Renal cortical epithelial cell (primary cell): ENCODE results near the gene DLG2. TPM values are rescaled to one million over a fixed set of nuclear protein-coding genes. Genes with fewer than 3 reads are reported as not detected.

ENCODE experiments used
- DNase-seq: peaks from one replicate; pipeline ENCODE4 v3.0.0-alpha.2; 2011; ENCODE audit warnings: low read depth
- total RNA-seq: library from RNA; depleted of rRNA; stranded (reverse); fragments of >200 nt; gene quantifications from 2 replicates; pipeline ENCODE4 v1.2.3, GENCODE V29; 2014

The DLG2 gene
- total RNA-seq, 1 donor from 2014 or later, result 0.85 TPM

DNA sequence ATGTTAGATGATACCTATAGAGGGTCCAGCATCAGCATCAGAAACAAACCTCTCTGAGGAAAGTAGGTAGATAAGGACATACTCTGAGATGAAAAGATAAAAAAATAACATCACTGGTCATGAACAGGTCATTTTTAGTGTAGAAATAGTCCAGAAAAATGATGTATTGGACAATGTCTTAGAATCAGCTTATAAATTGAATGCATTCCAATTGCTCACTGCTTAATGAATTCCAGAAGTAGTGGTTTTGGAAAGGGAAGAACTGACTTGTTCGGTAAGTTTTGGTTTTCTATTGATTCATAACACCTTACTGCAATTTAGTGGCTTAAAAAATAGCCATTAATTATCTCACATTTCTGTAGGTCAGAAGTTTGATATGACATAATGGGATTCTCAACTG lies 1411.5 kb downstream of the DLG2 start:
- no peak for DNase-seq

DNA sequence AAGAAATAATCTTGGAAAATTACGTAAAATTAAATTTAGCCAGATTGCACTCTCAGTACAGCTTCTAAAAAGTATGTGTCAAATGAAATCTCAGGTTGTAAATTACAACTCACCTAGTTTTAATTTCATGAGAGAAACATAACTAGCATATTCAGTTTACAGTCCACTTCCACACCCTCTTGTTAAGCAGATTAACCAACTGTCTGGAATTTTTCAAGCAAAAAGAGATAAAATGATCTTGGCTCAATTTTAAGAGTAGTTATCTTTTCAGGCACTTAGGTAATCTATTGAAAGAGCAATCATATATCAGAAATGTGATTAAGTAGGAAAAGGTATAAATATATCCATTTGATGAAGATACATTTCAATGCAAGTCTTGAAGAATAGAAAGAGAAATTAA lies 1412.6 kb downstream of the DLG2 start:
- DNase-seq, result no peak

DNA sequence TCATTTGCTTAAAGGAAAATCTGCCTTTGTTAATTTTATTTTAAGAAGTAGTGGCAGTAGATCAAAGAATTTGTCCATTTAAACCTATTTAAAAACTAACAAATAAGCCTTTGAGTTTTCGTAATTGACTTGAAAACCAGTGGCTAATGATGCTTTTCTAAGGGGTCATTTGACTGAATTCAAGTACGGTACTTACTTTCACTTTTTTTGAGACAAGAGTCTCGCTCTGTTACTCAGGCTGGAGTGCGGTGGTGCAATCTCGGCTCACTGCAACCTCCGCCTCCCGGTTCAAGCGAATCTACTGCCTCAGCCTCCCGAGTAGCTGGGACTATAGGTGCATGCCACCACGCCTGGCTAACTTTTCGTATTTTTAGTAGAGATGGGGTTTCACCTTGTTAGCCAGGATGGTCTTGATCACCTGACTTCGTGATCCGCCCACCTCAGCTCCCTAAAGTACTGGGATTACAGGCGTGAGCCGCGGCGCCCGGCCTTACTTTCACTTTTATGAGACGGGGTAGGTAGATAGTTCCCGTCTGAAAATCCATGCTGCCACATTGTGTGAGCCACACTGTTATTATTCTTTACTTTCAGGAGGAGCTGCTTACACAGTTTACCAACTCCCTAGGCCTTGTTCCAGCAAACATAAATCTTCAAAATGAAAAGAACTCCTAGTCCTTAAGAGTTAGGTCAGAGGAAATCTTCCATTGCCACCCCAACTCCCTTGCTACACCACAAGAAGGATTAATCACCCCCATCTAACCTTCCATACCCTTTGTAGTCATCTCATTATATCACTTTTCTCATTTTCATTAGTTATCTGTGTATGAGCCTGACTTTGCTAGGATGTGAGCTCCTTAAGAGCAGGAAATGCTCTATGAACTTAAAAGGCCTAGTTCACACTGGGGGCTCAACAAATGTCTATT lies 1414.4 kb downstream of the DLG2 start:
- peak; percentile 63 for DNase-seq

DNA sequence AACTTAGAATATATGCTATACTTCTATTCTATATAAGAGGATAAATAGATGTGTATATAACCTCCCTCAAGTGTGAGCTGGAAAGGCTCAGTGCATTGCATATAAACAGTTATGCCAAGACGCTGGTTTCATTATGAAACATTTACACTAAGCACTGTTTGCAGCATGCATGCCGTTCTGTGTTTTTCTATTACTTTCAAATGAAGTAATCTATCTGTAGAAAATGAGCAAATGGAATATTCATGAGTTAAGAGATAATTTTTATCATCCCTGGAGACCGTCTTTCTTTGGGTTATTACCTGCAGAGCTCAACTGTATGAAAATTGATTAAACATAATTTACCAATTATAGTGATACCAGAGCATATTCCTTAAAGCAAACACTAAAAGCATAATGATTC lies 1415.2 kb downstream of the DLG2 start:
- DNase-seq, result no peak

DNA sequence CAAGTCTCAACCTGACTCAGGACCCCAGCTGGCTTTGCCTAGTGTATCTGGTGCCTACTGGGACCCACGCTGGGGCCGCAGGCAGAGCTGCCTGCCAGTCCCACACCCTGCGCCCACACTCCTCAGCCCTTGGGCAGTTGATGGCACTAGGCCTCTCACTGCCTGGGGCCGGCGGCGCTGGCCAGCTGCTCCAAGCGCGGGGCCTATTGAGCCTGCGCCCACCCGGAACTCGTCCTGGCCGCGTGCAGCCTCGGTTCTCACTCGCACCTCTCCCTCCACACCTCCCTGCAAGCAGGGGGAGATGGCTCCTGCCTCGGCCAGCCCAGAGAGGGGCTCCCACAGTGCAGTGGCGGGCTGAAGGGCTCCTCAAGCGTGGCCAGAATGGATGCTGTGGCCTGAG lies 1432.4 kb downstream of the DLG2 start:
- DNase-seq, result no peak

DNA sequence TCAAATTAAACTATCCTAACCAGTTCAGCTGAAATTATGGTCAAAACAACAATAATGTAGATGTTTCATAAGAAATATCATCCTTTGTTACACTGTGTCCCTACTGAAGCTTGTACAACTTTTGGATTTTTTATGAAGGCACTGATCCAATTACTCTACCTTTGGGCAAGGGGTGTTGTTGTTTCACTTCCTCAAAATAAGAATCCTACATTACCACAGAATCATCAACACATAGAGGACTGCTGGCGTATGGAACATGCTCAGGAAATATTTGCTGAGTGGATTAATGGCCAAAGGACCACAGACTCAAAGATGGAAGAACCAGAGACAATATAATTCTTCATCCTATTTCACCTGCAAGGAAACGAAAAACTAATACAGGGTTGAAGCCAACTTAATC lies 1433.4 kb downstream of the DLG2 start:
- no peak for DNase-seq

DNA sequence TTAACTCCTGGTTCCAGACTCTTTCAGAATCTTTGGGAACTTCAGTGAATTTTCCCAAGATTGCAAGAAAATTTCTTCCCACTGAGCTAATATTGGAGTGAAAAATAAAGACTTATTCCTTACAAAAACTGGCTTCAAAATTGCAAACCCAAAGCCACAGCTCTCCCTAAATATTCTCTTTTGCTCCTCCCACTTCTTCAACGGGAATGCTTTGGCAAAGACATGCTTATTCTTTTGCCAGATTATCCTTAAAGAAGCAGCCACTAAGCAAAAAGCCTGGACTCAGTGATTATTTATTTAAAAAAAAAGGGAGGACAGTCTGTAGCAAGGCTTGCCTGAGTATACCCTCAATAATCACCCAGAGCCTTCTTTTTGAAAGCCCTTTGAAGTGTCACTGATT lies 1438.6 kb downstream of the DLG2 start:
- DNase-seq, result no peak

DNA sequence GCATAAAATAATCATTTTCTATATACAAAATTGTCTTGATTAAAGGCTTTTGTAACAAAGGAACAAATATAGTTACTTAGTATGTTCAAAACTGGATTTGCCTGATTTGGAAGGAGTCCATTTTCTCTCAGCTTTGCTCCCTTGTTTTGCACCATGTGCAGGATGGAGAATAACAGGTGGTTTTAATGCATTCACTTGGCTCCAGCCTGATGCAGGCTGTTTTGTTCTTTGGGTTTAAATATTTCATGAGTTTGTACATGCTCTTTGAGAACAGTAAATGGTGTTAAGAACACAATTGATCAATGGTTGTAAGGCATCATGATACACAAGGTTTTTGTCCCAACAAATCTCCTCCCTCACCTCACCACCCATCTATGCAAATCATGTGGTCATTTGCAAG lies 1454.1 kb downstream of the DLG2 start:
- DNase-seq, result no peak

DNA sequence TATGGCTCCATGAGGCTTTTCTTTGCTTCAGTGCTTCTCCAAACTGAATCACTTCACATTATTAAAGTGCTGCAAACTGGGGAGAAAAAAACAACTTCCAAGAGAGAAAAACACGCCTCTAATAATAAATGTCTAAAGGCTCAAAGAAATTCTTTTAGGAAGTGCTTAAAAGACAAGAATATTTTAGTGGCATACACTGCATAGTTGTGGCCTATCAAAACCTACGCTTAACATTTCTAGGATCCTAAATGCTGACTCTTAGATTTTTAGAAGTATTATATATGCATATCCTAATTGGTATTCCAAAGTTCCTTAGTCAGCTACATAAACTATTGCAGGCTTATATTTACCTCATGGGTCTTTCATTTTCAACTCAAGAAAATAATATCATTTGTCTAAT lies 1462.0 kb downstream of the DLG2 start:
- DNase-seq, result peak; percentile 13

DNA sequence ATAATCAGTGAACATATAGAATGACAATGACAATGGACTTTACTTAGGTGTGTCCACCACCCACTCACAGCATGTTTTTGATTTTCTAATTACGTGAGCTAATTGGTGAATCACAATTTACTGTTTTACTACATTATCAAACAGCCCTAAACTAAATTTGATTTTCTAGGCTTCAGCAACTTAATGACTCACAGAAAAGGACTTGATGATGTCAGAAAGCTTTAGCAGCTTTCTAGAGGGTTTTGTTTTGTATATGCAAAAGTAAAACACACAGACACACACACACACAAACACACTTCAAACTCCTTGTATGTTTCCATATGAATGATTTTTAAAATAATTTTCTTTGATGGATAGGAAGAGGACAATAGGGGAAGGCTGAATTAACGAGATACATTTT lies 1462.4 kb downstream of the DLG2 start:
- peak; percentile 42 for DNase-seq

DNA sequence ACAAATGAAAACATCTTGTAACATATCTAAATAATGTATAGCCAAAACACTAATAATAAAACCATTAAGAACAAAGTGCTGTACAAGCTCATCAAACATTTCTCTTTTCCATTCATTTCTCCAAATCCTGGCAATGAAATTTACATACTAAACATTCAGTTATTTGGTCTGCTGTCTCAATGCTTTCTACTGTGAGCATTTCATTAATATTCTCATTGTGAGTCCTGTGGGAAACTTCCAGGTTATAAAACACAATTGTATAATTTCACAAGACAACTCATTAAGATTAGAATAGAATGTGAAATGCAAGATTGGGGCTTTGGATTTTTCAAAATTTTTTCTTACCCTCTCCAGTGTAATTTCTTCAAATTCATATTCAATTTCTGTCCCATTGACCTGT lies 1464.0 kb downstream of the DLG2 start:
- no peak for DNase-seq

DNA sequence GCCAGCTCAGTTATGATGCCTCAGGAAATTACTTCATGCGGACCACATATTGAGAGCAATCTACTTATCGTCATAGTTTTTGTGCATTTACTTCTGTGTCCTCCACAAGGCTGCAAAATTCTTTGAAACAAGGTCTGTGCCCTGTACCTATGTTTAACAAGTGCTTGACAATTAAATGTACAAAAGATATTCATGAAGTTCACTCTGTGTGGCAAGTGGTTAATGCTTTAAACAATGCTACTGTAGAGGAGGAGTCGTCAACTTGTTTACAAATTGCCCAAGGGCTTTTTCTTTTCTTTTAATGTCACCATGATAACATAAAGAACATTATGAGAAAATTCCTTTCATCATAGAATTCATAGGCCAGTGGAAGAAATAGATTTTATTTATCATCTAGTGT lies 1469.5 kb downstream of the DLG2 start:
- no peak for DNase-seq

DNA sequence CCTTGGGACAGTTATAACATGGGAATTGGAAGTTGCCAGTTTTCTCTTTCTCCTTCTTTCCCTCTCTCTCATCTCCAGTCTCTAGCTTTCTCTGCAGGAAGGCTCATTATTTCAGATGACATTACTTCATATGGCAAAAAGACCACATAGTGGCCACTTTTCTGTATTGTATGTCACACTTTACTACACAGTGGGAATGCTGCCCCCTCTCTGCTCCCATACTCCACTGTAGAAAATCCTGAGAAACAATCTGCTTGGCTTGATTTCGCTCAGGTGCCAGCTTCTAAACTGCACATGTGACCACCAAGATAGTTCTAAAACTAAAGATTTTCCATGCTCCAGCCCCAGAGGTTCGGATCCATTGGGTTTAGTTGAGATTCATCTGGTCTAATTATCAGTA lies 1480.3 kb downstream of the DLG2 start:
- DNase-seq, result no peak

DNA sequence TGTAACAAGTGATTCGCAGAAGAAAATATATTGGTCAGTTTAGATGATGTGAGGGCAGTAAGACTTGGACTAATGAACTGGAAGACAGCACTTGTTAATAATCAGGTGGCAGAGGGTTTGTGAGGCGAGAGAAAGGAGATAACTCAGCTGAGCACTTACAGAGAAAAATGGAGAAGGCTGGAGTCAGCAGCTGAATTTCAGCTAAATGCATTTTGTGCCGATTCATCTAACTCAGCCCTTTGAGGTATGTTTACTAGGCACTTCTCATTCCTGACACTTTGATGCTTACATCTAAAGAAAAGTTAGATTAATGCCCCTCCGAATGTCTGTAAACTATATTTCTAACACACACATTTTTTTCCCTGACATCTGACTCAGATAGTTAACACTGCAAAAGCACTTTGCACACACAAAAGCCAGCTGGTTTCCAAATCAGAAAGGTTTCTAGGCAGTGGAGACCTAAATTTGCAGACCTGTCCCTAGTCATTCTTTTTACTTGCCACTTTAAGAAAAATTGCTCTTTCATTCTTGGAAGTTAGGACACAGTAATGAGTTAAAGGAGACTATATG lies 1481.4 kb downstream of the DLG2 start:
- no peak for DNase-seq

DNA sequence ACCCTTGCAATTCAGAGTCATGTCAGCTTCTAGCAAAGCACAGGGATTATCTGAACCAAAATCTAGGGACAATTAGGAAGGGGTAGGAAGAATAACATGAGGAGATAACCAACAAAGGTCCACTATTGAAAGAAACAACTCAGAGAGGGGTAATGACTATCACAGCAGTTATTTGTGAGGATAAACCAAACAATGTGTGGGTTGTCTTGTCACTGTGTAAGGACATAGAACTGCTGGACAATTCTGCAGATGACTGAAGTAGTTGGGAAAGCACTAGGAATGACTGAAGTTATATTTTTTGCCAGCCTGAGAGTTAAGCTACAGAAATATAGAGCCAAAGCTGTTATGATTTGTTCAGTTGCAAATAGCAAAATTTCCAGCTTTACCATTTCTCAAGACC lies 1482.6 kb downstream of the DLG2 start:
- DNase-seq, result no peak

DNA sequence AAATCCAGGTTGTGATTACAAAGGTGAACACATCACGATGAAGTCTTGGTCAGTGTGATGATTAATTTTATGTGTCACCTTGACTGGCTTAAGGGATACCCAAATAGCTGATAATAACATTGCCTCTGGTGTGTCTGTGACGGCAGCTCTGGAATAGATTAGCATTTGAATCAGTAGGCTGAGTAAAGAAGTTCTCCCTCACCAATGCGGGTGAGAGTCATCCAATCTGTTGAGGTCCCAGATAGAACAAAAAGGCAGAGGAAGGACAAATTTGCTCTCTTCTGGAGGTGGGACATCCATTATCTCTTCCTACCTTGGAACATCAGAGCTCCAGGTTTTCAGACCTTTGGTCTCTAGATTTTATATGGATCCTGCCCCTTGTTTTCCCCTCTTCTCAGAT lies 1484.7 kb downstream of the DLG2 start:
- DNase-seq, result no peak

DNA sequence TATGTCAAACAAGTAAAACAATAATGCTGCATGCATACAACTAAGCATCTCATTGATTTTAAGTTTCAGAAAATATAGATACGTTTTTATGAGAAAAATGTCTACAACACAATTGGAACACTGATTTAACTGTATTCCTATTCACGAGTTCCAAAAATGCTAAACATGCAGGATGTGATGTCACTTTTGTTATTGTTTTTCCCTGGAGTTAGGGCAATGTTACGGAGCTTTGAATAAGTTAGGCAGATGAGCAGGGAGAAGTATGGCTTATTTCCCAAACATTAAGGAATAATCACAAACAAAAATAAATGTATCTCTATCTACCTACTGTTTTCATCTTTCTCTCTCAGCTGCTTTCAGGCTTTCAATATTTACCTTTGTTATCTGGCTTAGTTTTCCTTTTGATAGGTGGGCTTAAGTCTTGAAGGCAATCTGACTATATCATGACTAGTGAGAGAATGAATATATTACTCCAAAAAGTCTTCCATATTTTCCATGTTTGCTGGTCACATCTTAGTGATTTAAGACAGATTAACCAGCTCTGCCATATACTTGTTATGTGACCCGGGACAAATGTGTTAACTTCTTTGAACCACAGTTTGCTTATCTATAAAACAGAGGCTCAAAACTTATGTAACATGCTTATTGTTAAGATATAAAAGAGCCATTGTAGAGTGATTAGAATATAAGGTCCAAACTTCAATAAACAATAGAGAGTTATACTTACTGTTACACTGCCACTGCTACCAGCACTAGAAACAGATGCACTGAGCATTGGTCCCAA lies 1486.6 kb downstream of the DLG2 start:
- DNase-seq, result no peak

DNA sequence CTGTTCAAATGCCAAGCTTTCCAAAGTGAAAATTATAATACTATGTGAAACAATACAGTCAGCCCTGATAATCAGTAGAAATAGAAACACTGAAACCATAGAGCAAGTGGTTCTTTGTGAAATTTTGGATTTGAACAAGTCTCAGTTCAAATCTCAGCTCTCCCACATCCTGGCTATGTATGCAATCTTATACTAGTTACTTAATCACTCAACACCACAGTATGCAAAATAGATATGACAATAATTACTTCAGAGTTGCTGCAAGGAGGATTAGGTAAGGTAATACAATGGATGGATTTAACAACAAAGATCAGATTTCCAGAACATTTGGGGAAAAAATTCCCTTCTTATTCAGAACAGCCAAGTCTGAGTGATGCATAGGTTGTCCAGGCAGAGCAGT lies 1489.2 kb downstream of the DLG2 start:
- no peak for DNase-seq

DNA sequence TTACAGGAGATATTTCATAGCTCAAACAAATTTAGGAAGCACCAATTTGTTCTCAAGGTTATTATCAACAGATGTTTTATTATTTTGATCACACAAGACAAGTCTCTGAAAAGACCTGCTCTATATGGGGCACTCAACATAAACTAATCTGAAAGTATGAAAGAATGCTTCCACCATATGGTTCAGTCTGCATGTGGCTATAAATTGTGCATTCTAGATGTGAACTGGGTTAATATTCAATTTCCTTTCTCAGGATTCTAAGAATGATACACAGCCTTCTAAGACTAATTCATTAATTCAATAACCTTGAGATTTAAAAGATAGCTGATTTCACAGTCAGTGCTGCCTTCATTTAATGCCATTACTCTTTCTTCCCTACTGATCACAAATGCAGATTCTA lies 1489.6 kb downstream of the DLG2 start:
- DNase-seq, result no peak

DNA sequence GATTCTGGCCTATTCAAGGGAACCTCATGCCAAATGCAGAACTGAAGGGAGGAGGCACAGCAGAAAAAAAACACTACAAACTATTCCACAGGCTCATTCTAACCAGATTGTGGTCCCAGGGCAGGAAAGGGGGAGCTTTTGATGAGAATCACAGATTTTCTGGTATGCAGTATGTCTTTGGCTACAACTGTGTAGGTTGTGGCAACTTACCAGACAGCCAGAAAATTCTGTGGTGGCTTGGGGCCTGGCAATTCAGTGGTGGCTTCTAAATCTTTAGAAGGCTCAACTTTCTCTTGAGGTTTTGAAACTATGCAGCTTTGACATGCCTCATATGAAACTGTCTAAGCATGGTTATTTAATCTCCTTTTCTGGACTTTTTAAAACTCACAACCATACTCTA lies 1490.2 kb downstream of the DLG2 start:
- DNase-seq, result no peak

DNA sequence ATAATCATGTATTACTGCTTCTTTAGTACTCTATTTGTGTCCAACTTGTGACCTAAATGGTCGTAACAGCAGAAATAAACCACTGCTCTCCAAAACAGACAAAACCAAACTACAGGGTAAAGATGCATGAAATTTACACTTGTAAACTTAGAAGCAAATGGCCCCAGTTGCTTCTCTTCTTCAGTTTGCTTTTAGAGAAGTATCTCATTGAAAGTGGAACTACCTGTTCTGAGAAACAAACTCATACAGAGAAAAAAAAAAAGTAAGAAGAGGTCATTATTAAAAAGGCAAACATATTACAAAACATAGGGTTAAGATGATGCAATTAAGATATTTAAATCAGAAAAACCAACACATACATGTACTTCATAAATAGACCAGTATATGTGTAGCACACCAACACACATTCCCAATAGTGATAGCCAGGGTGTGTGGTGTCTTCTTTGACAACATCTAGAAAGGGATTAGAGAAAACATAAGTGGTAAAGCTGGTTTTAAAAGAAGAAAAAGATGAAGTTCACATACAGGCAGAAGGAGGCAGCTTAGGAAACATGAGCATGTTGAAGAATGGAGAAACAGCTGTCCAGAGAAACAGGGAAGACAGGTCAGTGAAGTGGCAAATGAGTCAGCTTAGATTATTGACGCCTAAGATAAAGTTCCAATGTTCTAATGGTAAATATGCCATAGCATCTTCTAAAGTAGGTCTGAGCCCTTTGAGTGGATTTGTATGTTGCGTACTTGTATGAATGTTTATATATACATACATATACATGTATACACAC lies 1496.3 kb downstream of the DLG2 start:
- DNase-seq, result no peak

DNA sequence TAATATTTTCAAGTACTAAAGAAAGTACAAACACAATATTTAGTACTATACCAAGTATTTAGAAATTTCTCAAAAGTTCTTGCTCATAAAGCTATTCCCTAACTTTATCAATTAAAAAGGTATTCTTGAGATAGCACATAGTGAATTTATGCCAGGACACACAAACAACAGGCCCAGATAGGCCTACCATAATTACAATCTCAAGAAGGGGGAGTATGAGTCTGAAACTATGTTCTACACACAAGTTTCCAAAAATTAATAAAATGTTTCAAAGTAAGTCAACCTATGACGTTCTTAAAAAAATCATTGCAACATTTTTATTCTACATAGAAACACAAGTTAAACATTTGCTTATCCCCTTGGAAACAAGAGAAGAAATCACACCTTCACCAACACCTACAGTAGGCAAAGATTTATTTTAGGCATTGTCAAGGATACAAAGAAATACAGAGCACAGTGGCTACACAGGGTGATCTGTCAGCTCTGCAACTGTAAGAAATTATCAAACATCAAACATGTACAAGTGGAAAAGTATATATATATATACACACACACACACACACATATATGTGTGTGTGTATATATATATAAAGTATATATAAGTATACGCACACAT lies 1497.1 kb downstream of the DLG2 start:
- no peak for DNase-seq
